Transverse colon (tissue), 4 donors: Measurements from ENCODE around the gene GPC2. TPM values are rescaled to one million over a fixed set of nuclear protein-coding genes. Genes with fewer than 3 reads are reported as not detected.
"Not testable (repeated sequence)": the region's sequence is repeated elsewhere in the genome, so short reads cannot be mapped to it uniquely, and the experiment has no call there.

Experiments
- DNase-seq: peaks from one replicate; pipeline ENCODE4 v3.0.0-alpha.2; 2019
- H3K27ac ChIP-seq, 4 donors: fragments of 200-600 bp; sonication (generic); 2 replicates each; pipeline ENCODE4 v1.5.1; 2016 to 2018; ENCODE audit warnings: inconsistent platforms in 4 of 4
- H3K27me3 ChIP-seq: fragments of 200-600 bp; sonication (generic); 2 replicates; pipeline ENCODE4 v1.5.1; 2017; ENCODE audit warnings: inconsistent platforms
- H3K36me3 ChIP-seq, 4 donors: fragments of 200-600 bp; sonication (generic); 2 replicates each; pipeline ENCODE4 v1.5.1; 2017 to 2019; ENCODE audit warnings: inconsistent platforms in 4 of 4
- H3K4me1 ChIP-seq, 4 donors: fragments of 200-600 bp; sonication (generic); 2 replicates each; pipeline ENCODE4 v1.5.1; 2017 to 2020; ENCODE audit warnings: inconsistent platforms in 4 of 4
- H3K4me3 ChIP-seq, 4 donors: fragments of 200-600 bp; sonication (generic); 1 replicate in 1 of 4; 2 replicates in 3 of 4; pipeline versions ENCODE4 v1.5.1 to v1.6.1; 2017 to 2019; ENCODE audit warnings: inconsistent platforms in 4 of 4
- H3K9me3 ChIP-seq, 2 donors: fragments of 200-600 bp; sonication (generic); 2 replicates each; pipeline ENCODE4 v1.5.1; 2017 to 2019; ENCODE audit warnings: inconsistent platforms in 2 of 2
- CTCF ChIP-seq, 5 experiments: fragments of 200-600 bp in 3 of 5; fragments of 450-650 bp in 2 of 5; sonication (generic) in 3 of 5; IDR thresholded peaks; 1 replicate in 2 of 5; 2 replicates in 3 of 5; pipeline ENCODE4 v1.5.1; 2016 to 2017; ENCODE audit warnings: antibody characterized with exemption in 5 of 5, inconsistent platforms in 3 of 5, mild to moderate bottlenecking in 2 of 5, moderate library complexity in 1 of 5
- EP300 ChIP-seq: sonication (generic); formaldehyde crosslinking; IDR thresholded peaks from one replicate; pipeline ENCODE4 v1.6.1; 2017; ENCODE audit warnings: antibody characterized with exemption, low read depth
- POLR2A ChIP-seq: fragments of 450-650 bp; IDR thresholded peaks from one replicate; pipeline ENCODE4 v1.6.1; 2016; ENCODE audit warnings: antibody characterized with exemption, mild to moderate bottlenecking, moderate library complexity
- POLR2AphosphoS5 ChIP-seq, 3 donors: sonication (generic); formaldehyde crosslinking; IDR thresholded peaks; one replicate each; pipeline ENCODE4 v1.6.1; 2016; ENCODE audit warnings: antibody characterized with exemption in 3 of 3
- WGBS, 2 donors: methylation state at CpG; one replicate each; pipeline ENCODE4 v1.1.5; 2018; ENCODE audit warnings: low coverage in 1 of 2; 5-methylcytosine and 5-hydroxymethylcytosine counted together
- in situ Hi-C, 4 donors: fragments of 200-750 bp; cut with MboI; loops; one replicate each; pipeline versions ENCODE4 v1.15.0 to v1.15.1; 2017; ENCODE audit warnings: low sequenced_read_pairs in 3 of 4, low pct_ligation_motif_present in 1 of 4, low pct_unique_long_range_greater_than_20kb in 1 of 4
- intact Hi-C: fragments of 100-400 bp; cut with DNase I; formaldehyde crosslinking; loops from one replicate; pipeline ENCODE4 v1.15.1; 2023; ENCODE audit warnings: low total_unique reads
- total RNA-seq, 4 donors: library from RNA; depleted of rRNA; stranded (reverse); fragments of >200 nt; gene quantifications; one replicate each; pipeline ENCODE4 v1.1.0, GENCODE V29; 2016

GPC2 gene
- total RNA-seq, 4 donors from 2014 or later: 3.5 to 17.2 (median 12.5) TPM; not detected in 1

- H3K27ac ChIP-seq: peak overlapping the region in 2 of 4 donors; percentile 17 to 29
- WGBS, 2 donors: 18 to 26% methylated on average over 3 to 6 of the region's 6 CpGs
- no peak for DNase-seq
- intact Hi-C loops: no loop called here
- no peaks in the 10 kb centered on the region for H3K36me3 ChIP-seq
- in situ Hi-C loops: loop anchor here in 1 of 4 donors (5.0 kb wide), 1 partner anchor 87 kb away; no protein-coding TSS in a partner anchor
- TF ChIP-seq CTCF (IDR thresholded peaks at IDR 0.05) (no peak), POLR2AphosphoS5 (IDR thresholded peaks at IDR 0.05) (no peak), EP300 (no peak), POLR2A (no peak)
- no peaks in the 10 kb centered on the region for H3K27me3 ChIP-seq
- no peaks in the 10 kb centered on the region for H3K9me3 ChIP-seq
- H3K4me1 ChIP-seq: peaks cover 0 to 35% (median 4%) of the 10 kb centered on the region in 4 donors
- no peak overlapping the region for H3K4me3 ChIP-seq
Observed at GRCh38 chr7:100208911-100209408, 31.8 kb upstream of the GPC2 start.

GRCh38 chr7:100204454-100204853, 27.3 kb upstream of the GPC2 start:
- no peak for TF ChIP-seq POLR2A
- TF ChIP-seq EP300: no peak
- no peak for TF ChIP-seq CTCF (IDR thresholded peaks at IDR 0.05)
- no peak overlapping the region for H3K27ac ChIP-seq
- no peaks in the 10 kb centered on the region for H3K36me3 ChIP-seq
- no peaks in the 10 kb centered on the region for H3K9me3 ChIP-seq
- peaks cover 0 to 20% (median 4%) of the 10 kb centered on the region in 4 donors for H3K4me1 ChIP-seq
- H3K27me3 ChIP-seq: no peaks in the 10 kb centered on the region
- no peak for DNase-seq
- 78 to 80% methylated on average over 1 to 9 of the region's 9 CpGs for WGBS, 2 donors
- no peak overlapping the region for H3K4me3 ChIP-seq
- intact Hi-C loops: no loop called here
- in situ Hi-C loops: no loop called here

GRCh38 chr7:100200693-100201092, 23.5 kb upstream of the GPC2 start:
- TF ChIP-seq CTCF (IDR thresholded peaks at IDR 0.05) (no peak), POLR2AphosphoS5 (IDR thresholded peaks at IDR 0.05) (no peak), POLR2A (no peak), EP300 (no peak)
- no peak overlapping the region for H3K27ac ChIP-seq
- H3K27me3 ChIP-seq: no peaks in the 10 kb centered on the region
- peaks cover 0 to 16% (median 4%) of the 10 kb centered on the region in 4 donors for H3K4me1 ChIP-seq
- in situ Hi-C loops: no loop called here
- DNase-seq: peak; percentile 58
- H3K4me3 ChIP-seq: no peak overlapping the region
- H3K9me3 ChIP-seq: no peaks in the 10 kb centered on the region
- H3K36me3 ChIP-seq: no peaks in the 10 kb centered on the region
- intact Hi-C loops: no loop called here
- 59 to 67% methylated on average over 3 to 11 of the region's 11 CpGs for WGBS, 2 donors

- Histone ChIP-seq H3K9me3 (no peaks in the 10 kb centered on the region), H3K4me1 (peaks cover 0 to 21% (median 4%) of the 10 kb centered on the region in 4 donors), H3K27ac (no peak overlapping the region), H3K4me3 (no peak overlapping the region), H3K27me3 (no peaks in the 10 kb centered on the region), H3K36me3 (no peaks in the 10 kb centered on the region)
- in situ Hi-C loops (no loop called here), intact Hi-C loops (no loop called here)
- 93 to 94% methylated on average over 6 to 10 of the region's 10 CpGs for WGBS, 2 donors
- DNase-seq: no peak
- TF ChIP-seq POLR2A: no peak
- no peak for TF ChIP-seq EP300
- no peak for TF ChIP-seq POLR2AphosphoS5 (IDR thresholded peaks at IDR 0.05)
- TF ChIP-seq CTCF (IDR thresholded peaks at IDR 0.05): no peak
Observed at GRCh38 chr7:100198266-100198665, 21.1 kb upstream of the GPC2 start.

- DNase-seq, in situ Hi-C loops, H3K9me3 ChIP-seq, H3K27ac ChIP-seq, H3K27me3 ChIP-seq, H3K36me3 ChIP-seq, H3K4me3 ChIP-seq, intact Hi-C loops: not testable (repeated sequence)
- 60 to 87% methylated on average over 1 to 6 of the region's 6 CpGs for WGBS, 2 donors
- H3K4me1 ChIP-seq: peaks cover 0 to 23% (median 5%) of the 10 kb centered on the region in 4 donors
Observed at GRCh38 chr7:100195901-100196322, 18.7 kb upstream of the GPC2 start.
